Measurements from ENCODE around the gene DUSP15.

DNA sequence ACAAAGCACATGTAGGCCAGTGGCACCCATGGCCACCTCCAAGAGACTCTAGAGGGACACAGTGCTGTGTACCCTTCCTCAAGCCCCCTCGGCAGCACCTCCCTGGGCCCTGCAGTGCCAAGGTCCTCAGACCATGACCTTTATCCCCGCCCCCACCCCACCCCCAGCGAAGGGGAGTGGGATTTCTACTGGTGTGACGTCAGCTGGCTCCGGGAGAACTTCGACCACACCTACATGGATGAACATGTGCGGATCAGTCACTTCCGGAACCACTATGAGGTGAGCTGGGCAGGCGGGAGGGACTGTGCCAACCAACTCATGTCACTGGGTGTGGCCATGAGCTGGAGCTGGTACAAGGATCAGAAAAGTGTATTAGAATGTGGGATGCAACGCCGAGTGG is 38.1 kb upstream of the DUSP15 start:
- TF ChIP-seq, protein P1, sequence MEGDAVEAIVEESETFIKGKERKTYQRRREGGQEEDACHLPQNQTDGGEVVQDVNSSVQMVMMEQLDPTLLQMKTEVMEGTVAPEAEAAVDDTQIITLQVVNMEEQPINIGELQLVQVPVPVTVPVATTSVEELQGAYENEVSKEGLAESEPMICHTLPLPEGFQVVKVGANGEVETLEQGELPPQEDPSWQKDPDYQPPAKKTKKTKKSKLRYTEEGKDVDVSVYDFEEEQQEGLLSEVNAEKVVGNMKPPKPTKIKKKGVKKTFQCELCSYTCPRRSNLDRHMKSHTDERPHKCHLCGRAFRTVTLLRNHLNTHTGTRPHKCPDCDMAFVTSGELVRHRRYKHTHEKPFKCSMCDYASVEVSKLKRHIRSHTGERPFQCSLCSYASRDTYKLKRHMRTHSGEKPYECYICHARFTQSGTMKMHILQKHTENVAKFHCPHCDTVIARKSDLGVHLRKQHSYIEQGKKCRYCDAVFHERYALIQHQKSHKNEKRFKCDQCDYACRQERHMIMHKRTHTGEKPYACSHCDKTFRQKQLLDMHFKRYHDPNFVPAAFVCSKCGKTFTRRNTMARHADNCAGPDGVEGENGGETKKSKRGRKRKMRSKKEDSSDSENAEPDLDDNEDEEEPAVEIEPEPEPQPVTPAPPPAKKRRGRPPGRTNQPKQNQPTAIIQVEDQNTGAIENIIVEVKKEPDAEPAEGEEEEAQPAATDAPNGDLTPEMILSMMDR (IDR thresholded peaks at IDR 0.05; ENCODE audit: low read length), result no peak
- TF ChIP-seq EZH2 (IDR thresholded peaks at IDR 0.05; ENCODE audit: borderline replicate concordance, low read length), result no peak
